ENCODE results near the gene USP25.

DNA sequence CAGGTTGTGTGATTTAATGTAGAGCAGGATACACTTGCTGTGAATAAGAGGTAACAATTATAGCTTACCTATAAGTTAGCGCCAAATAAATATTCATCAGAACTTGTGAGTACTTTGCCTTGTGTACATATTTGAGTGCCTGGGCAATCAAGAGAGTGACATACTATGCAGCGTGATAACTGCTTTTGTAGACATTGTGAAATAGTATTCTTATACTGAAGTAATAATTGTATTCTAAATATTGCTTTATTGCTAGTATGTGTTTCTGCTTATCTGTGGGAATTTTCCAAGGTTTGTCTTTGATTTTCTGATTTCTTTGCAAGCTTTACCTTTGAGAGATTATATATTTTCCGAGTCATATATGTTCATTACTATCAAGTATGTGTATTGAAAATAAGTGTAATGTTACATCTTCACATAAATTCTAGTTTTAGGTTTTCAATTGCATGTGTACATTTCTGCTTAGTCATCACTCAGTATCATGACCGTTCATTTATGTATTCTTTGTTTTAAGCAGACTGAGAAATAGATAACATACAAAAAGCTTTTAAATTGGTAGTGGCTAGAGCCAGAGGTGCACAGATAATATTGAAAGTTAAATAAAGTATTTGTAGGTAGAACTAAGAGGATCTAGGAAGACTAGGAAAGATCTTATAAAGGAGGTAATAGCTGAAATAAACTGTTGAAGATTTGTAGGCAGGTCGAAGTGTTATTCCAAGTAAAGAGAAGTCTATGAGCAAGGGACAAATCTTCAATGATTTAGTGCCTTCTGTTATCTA, 19.5 kb downstream of the USP25 start:
- TF ChIP-seq, protein P1, sequence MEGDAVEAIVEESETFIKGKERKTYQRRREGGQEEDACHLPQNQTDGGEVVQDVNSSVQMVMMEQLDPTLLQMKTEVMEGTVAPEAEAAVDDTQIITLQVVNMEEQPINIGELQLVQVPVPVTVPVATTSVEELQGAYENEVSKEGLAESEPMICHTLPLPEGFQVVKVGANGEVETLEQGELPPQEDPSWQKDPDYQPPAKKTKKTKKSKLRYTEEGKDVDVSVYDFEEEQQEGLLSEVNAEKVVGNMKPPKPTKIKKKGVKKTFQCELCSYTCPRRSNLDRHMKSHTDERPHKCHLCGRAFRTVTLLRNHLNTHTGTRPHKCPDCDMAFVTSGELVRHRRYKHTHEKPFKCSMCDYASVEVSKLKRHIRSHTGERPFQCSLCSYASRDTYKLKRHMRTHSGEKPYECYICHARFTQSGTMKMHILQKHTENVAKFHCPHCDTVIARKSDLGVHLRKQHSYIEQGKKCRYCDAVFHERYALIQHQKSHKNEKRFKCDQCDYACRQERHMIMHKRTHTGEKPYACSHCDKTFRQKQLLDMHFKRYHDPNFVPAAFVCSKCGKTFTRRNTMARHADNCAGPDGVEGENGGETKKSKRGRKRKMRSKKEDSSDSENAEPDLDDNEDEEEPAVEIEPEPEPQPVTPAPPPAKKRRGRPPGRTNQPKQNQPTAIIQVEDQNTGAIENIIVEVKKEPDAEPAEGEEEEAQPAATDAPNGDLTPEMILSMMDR (IDR thresholded peaks at IDR 0.05), result no peak
- TF ChIP-seq POLR2A (IDR thresholded peaks at IDR 0.05), result no peak
